ENCODE measurements around the gene B3GNT3.

- no peak for TF ChIP-seq EZH2 (IDR thresholded peaks at IDR 0.05; ENCODE audit: borderline replicate concordance, insufficient read depth, low read depth, low read length, poor library complexity, severe bottlenecking)
- TF ChIP-seq CTCF (IDR thresholded peaks at IDR 0.05): no peak
Measured at GRCh38 chr19:17796838-17797423, 2.0 kb downstream of the B3GNT3 start.

Measured in B cell (primary cell).